Measurements from ENCODE around the gene DZIP1L. TPM values are rescaled to one million over a fixed set of nuclear protein-coding genes. Genes with fewer than 3 reads are reported as not detected.

The DZIP1L gene, protein sequence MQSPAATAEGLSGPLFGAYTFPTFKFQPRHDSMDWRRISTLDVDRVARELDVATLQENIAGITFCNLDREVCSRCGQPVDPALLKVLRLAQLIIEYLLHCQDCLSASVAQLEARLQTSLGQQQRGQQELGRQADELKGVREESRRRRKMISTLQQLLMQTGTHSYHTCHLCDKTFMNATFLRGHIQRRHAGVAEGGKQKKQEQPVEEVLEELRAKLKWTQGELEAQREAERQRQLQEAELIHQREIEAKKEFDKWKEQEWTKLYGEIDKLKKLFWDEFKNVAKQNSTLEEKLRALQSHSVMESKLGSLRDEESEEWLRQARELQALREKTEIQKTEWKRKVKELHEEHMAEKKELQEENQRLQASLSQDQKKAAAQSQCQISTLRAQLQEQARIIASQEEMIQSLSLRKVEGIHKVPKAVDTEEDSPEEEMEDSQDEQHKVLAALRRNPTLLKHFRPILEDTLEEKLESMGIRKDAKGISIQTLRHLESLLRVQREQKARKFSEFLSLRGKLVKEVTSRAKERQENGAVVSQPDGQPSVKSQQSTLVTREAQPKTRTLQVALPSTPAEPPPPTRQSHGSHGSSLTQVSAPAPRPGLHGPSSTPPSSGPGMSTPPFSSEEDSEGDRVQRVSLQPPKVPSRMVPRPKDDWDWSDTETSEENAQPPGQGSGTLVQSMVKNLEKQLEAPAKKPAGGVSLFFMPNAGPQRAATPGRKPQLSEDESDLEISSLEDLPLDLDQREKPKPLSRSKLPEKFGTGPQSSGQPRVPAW
- not detected for total RNA-seq
- 0.19 TPM for polyA plus RNA-seq (2013, experiment 1 of 2)
- 0.33 TPM for polyA plus RNA-seq (2013, experiment 2 of 2)
- 0 to 0.60 (median 0.06) reads per million in 172 experiments for total RNA-seq

- H3K4me3 Mint-ChIP-seq: peak within 1 kb of the TSS; percentile 84
- Histone ChIP-seq H3K36me3 (ENCODE audit: insufficient read depth, low read length) (no peaks in the 10 kb centered on the region), H3K27ac (ENCODE audit: low read depth in 1 of 2, low read length in 2 of 2) (no peak within 1 kb of the TSS), H3K4me3 (ENCODE audit: low read length) (peak within 1 kb of the TSS; percentile 61), H3K4me1 (ENCODE audit: insufficient read depth, low read length) (peaks cover 12% of the 10 kb centered on the region), H3K9me3 (ENCODE audit: control insufficient read depth in 1 of 2, insufficient read depth in 1 of 2, low read length in 2 of 2) (no peaks in the 10 kb centered on the region), H3K27me3 (ENCODE audit: control insufficient read depth in 1 of 2, insufficient read depth in 2 of 2, low read length in 2 of 2) (peaks cover 23 to 45% of the 10 kb centered on the region in 2 experiments)
- no peaks in the 10 kb centered on the region for H3K9me3 Mint-ChIP-seq
- intact Hi-C loops (cut with DNase I, micrococcal nuclease): no loop called here
- CTCF ChIA-PET: no interaction called here
- TF ChIP-seq, protein P1, sequence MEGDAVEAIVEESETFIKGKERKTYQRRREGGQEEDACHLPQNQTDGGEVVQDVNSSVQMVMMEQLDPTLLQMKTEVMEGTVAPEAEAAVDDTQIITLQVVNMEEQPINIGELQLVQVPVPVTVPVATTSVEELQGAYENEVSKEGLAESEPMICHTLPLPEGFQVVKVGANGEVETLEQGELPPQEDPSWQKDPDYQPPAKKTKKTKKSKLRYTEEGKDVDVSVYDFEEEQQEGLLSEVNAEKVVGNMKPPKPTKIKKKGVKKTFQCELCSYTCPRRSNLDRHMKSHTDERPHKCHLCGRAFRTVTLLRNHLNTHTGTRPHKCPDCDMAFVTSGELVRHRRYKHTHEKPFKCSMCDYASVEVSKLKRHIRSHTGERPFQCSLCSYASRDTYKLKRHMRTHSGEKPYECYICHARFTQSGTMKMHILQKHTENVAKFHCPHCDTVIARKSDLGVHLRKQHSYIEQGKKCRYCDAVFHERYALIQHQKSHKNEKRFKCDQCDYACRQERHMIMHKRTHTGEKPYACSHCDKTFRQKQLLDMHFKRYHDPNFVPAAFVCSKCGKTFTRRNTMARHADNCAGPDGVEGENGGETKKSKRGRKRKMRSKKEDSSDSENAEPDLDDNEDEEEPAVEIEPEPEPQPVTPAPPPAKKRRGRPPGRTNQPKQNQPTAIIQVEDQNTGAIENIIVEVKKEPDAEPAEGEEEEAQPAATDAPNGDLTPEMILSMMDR (IDR thresholded peaks at IDR 0.05): peak; percentile 45
- peak; percentile 73 for ATAC-seq (ENCODE audit: poor library complexity)
- peaks cover 71% of the 10 kb centered on the region for H3K27me3 Mint-ChIP-seq
- peak in 5 of 14 experiments; percentile 9 to 54 (median 27) for DNase-seq
- H3K36me3 Mint-ChIP-seq (ENCODE audit: low read depth): no peaks in the 10 kb centered on the region
- POLR2A ChIA-PET: no interaction called here
- peaks cover 9% of the 10 kb centered on the region for H3K4me1 Mint-ChIP-seq (ENCODE audit: low read depth)
- no peak within 1 kb of the TSS for H3K27ac Mint-ChIP-seq
These were observed at the start of gene DZIP1L for GRCh38 chr3:138114988-138115971. DZIP1L (minus strand) TSS chr3:138115608; CDS start chr3:138103971, 11,637 bp downstream.

DNA sequence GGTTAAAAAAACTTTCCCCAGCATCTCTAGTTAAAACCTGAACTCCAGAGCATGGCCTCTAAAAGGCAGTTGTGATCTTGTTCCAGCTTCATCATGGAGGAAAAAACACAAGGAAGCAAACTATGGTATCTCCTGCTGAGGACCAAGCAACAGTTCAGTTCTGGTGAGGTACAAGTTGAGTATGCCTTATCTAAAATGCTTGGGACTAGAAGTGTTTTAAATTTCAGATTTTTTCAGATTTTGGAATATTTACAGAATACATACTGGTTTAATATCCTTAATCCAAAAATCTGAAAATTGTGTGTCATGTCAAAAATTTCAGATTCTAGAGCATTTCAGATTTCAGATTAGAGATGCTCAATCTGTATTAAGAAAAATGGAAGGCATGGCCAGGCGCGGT, 49.7 kb upstream of the DZIP1L start:
- intact Hi-C loops (cut with DNase I, micrococcal nuclease): no loop called here
- Mint-ChIP-seq H3K36me3 (ENCODE audit: low read depth) (peaks cover 81% of the 10 kb centered on the region), H3K4me3 (no peak overlapping the region), H3K27ac (no peak overlapping the region), H3K4me1 (ENCODE audit: low read depth) (peaks cover 16% of the 10 kb centered on the region), H3K27me3 (no peaks in the 10 kb centered on the region), H3K9me3 (no peaks in the 10 kb centered on the region)
- Histone ChIP-seq H3K27ac (ENCODE audit: low read depth in 1 of 2, low read length in 2 of 2) (no peak overlapping the region), H3K4me3 (ENCODE audit: low read length) (no peak overlapping the region), H3K9me3 (ENCODE audit: control insufficient read depth in 1 of 2, insufficient read depth in 1 of 2, low read length in 2 of 2) (no peaks in the 10 kb centered on the region), H3K4me1 (ENCODE audit: insufficient read depth, low read length) (no peaks in the 10 kb centered on the region), H3K27me3 (ENCODE audit: control insufficient read depth in 1 of 2, insufficient read depth in 2 of 2, low read length in 2 of 2) (no peaks in the 10 kb centered on the region), H3K36me3 (ENCODE audit: insufficient read depth, low read length) (peaks cover 75% of the 10 kb centered on the region)
- TF ChIP-seq, protein P1 (IDR thresholded peaks at IDR 0.05): no peak
- ChIA-PET POLR2A (no interaction called here), CTCF (no interaction called here)
- DNase-seq (no peak), ATAC-seq (ENCODE audit: poor library complexity) (no peak)

DNA sequence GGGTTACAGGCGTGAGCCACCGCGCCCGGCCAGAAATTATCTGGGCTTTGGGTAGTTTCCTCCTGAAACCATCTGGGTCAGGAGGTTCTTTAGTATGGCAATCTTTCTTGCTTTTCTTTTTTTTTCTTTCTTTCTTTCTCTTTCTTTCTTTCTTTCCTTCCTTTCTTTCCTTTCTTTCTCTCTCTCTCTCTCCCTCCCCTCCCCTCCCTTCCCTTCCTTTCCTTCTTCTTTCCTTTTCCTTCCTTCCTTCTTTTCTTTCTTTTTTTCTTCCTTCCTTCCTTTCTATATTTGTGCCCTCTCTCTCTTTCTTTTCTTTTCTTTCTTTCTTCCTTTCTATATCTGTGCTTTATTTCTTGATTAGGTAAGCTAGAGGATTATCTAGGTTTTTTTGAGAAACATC, 42.3 kb upstream of the DZIP1L start:
- Mint-ChIP-seq H3K27ac (no peak overlapping the region), H3K27me3 (no peaks in the 10 kb centered on the region), H3K9me3 (peaks cover 9% of the 10 kb centered on the region), H3K4me3 (no peak overlapping the region), H3K4me1 (ENCODE audit: low read depth) (no peaks in the 10 kb centered on the region), H3K36me3 (ENCODE audit: low read depth) (peaks cover 26% of the 10 kb centered on the region)
- Histone ChIP-seq H3K27me3 (ENCODE audit: control insufficient read depth in 1 of 2, insufficient read depth in 2 of 2, low read length in 2 of 2) (no peaks in the 10 kb centered on the region), H3K4me3 (ENCODE audit: low read length) (no peak overlapping the region), H3K9me3 (ENCODE audit: control insufficient read depth in 1 of 2, insufficient read depth in 1 of 2, low read length in 2 of 2) (peaks cover 0 to 3% of the 10 kb centered on the region in 2 experiments), H3K27ac (ENCODE audit: low read depth in 1 of 2, low read length in 2 of 2) (no peak overlapping the region), H3K36me3 (ENCODE audit: insufficient read depth, low read length) (peaks cover 23% of the 10 kb centered on the region), H3K4me1 (ENCODE audit: insufficient read depth, low read length) (no peaks in the 10 kb centered on the region)
- ChIA-PET POLR2A (interaction anchor here (1.2 kb wide), 1 partner anchor 16 kb away, joined by 4 read pairs; no protein-coding TSS in a partner anchor), CTCF (no interaction called here)
- TF ChIP-seq, protein P1 (IDR thresholded peaks at IDR 0.05): no peak
- DNase-seq (no peak), ATAC-seq (ENCODE audit: poor library complexity) (no peak)
- intact Hi-C loops (cut with DNase I, micrococcal nuclease): no loop called here

Data from CD4-positive, alpha-beta T cell (primary cell).